ENCODE data around the gene A4GNT.
A peak's percentile ranks its signal among the peaks of the same experiment; 100 is the strongest.
"Not testable (repeated sequence)": the region's sequence is repeated elsewhere in the genome, so short reads cannot be mapped to it uniquely, and the experiment has no call there.

A4GNT gene

DNA sequence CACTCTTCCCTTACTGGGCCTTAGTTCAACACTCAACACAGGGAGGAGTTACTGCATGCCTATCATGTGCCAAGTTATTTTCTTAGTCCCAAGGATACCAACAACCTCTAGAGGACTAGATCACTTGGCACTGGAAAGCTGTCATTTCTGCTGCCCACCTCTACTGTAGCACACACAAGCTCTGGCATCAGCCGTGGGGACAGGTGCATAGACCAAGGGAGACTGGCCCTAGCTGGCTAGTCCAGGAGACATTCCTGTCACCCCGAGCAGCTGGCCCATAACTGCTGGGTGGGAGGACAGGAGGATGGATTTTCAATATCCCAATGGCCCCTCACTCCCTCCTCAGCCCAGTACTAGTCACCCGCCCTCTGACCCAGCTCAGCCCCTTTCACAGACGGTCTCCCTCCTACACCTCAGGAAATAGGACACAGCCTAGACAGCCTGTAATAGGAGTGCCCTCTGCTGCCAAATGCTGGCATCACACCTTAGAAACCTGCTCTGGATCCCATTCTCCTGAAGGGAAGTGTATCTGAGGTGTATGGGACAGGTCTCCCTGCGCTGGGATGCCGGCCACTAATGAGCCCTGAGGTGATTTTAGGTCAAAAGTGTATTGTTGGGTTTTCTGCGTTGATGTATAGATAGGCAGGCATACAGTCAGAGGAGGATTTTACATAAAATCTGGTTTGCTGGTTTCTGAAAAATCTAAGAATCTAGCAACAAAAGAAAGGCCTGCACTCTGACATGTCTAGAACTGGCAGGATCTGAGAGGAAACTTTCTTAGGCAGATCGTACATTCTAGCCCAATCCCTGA is 13.4 kb downstream of the A4GNT start:
- DNase-seq = peak; percentile 62

GRCh38 chr3:138114988-138115971 is 16.9 kb downstream of the A4GNT start, which contains the start of gene DZIP1L:
DZIP1L (minus strand) TSS chr3:138115608; CDS start chr3:138103971, 11,637 bp downstream.
- DNase-seq = peak; percentile 45

DNA sequence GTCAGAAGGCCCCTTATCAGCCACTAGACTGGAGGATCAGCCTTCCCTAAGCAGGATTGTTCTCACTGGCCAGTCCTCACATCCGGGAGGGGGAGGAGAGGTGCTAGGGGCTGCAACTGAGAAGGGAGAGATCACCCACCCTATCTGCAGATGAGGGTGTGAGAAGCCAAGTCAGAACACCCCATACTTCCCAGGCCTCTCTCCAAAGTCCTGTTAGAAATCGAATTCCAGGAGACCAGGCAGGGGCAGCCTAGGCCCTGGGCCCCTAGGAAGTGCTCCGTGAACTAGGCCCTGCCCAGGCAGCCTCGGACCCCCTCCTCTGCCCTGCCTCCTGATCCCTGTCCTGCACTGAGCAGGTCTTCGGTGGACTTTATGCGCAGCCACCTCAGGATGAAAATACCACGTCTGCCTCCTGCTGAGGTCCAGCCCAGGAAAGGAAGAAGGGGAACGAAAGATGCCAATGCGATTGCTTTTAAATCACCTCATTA is 17.7 kb downstream of the A4GNT start:
- no peak for DNase-seq

- no peak for DNase-seq
Observed at GRCh38 chr3:138113326-138113725, 18.9 kb downstream of the A4GNT start.

DNA sequence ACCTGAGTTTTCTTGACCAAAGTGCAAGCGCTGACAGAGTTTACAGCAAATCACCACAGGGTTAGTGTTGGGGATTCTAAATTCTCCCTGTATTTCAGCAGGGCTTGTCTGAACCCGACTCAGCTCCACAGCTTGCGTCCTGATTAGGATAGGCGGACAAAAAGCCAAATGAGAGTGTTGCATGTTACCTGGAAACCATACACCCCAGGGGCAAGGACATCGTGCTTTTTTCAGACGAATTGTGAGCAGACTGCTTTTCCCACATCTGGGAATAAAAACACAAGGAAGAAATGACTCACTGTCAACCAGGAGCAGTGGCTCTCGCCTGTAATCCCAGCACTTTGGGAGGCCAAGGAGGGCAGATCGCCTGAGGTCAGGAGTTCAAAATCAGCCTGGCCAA is 19.8 kb downstream of the A4GNT start:
- no peak for DNase-seq

DNA sequence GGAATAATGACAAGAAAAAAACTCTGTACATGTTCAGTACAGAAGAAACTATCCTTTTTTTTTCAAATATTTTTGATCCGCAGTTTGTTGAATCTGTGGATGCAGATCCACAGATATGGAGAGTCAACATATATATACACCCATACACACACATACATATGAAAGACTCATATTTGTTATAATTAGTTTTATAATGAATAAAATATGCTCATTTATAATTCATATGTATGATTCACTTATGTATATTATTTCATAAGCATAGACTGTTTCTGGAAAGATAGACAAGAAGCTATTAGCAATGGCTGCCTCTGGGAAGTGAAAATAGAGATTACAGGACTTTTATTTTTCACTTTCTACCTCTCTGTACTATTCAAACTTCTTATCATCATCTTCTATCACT is 26.6 kb downstream of the A4GNT start:
- DNase-seq = no peak

- DNase-seq = no peak
Observed at GRCh38 chr3:138103466-138103865, 28.7 kb downstream of the A4GNT start.

DNA sequence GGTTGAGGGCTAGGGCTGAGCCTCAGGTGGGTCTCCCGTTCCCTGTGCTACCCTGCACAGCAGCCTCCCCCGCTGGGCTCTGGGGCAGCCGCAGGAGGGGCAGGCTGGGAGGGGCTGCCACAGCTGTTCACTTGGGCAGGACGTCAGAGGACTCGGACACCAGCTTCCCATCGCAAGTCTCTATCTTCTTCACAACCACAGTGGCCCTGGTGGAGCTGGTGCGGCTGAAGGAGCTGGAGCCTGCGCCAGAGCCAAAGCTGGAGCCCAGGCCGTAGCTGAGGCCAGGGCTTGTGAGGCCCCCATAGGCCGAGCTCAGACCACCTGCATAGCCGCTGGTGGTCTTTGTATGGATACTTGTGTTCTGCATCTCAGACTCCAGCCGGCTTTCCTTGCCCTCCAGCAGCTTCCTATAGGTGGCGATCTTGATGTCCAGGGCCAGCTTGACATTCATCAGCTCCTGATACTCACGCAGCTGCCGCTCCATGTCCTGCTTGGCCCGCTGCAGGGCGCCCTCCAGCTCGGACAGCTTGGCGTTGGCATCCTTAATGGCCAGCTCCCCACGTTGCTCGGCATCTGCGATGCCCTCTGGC is 30.7 kb downstream of the A4GNT start:
- not testable (repeated sequence) for DNase-seq

DNA sequence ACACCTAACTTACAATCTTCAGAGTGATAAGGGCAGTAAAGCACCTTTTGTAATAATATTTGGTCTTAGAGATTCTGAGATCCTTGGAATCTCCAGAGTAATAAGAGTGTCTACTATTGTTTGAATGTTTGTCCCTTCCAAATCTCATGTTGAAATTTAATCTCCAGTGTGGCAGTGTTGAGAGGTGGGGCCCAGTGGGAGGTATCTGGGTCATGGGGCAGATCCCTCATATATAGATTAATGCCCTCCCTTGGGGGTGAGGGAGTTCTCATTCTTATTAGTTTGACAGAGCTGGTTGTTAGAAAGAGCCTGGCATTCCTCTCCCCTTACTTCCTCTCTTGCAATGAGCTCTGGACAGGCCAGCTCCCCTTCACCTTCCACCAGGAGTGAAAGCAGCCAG is 32.8 kb downstream of the A4GNT start:
- no peak for DNase-seq

DNA sequence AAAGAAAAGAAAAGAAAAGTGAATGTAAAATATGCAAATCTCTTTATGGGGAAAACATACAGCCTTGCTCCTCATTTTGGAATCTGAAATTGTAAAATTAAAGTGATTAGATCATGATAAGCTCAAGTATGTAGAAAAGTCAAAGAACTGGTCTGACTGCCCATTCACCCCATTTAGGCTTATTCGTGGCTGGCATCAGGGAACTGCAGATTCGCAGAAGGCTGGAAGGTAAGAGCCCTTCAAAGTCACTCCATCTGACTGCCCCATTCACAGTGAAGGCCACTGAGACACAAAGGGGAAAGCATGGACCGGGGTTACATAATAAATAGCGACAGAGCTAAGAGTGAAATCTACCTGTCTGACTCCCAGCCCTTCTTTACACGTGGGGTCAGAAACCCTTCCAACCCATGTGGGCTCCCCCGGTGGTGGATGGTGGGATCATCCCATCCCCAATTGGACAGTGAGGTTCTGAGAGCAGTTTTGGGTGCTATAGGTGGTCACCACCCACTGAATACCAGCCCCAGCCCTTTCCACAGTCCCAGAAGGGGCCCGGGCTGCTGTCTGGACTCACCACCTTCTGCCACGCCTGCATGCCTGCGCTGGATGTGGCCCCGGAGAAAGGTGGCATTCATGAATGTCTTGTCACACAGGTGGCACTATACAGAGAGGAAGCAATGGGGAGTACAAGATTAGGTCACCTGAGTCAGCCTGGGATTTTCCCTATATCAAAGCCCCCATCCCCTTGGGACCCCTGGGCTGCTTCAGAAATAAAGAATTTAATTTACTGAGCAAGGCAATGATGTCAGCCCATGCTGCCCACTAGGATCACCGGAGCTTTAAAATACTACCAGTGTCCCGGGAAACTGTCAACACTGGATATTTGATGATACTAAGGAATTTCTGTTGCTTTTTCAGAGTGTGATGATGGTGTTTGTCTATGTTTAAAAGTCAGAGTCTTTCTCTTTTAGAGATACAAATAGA is 34.7 kb downstream of the A4GNT start:
- DNase-seq = no peak

DNA sequence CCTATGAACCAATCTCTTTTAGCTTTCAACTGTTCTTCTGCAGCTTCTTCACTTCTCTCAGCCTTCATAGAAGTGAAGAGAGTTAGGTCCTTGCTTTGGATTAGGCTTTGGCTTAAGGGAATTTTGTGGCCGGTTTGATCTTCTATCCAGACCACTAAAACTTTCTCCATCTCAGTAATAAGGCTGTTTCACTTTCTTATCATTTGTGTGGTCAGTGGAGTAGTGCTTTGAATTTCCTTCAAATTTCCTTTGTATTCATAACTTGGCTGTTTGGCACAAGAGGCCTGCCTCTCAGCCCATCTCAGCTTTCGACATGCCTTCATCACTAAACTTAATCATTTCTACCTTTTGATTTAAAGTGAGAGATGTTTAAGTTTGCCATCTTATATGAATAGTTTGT is 38.5 kb downstream of the A4GNT start:
- no peak for DNase-seq

GRCh38 chr3:138092023-138092422 is 40.2 kb downstream of the A4GNT start:
- no peak for DNase-seq

DNA sequence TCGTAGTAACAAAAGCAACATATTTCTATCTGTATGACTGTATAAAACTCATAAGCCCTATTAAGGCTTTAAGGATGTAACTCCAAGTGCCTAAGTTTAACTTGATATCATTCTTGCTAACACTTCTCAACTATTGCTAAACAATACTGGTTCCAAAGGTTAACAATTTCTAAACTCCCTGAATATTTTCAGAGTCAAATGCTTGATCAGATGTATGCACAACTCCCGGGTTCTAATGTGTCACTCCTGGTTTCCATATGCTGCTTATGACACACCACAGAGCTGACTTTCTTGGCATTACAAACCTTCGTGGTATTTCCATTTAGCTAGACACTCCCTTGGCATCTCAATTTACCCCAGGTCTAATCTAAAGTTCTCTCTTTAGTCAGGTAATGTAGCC is 43.1 kb downstream of the A4GNT start:
- no peak for DNase-seq

DNA sequence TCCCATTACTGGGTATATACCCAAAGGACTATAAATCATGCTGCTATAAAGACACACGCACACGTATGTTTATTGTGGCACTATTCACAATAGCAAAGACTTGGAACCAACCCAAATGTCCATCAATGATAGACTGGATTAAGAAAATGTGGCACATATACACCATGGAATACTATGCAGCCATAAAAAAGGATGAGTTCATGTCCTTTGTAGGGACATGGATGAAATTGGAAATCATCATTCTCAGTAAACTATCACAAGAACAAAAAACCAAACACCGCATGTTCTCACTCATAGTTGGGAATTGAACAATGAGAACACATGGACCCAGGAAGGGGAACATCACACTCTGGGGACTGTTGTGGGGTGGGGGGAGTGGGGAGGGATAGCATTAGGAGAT is 46.4 kb downstream of the A4GNT start:
- not testable (repeated sequence) for DNase-seq

GRCh38 chr3:138084196-138084595 is 48.0 kb downstream of the A4GNT start:
- no peak for DNase-seq

DNA sequence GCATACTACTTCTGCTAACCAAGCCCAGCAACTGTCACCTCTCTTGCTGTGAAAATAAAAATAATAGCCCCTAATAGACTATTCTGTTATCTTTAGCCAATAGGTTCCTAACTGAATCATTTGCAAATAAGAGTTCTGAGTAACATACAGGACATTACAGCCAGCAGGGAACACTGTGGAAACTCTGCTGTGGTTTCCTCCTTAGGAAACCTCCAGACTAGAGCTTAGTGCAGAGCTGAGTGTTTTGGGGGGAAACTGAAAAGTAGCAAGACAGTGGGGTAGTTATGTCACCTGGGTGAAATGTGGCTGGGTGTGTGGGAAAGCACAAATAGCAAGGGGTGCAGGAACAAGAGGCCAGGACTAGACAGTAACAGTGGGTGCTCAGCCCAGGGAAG is 49.2 kb downstream of the A4GNT start:
- no peak for DNase-seq

DNA sequence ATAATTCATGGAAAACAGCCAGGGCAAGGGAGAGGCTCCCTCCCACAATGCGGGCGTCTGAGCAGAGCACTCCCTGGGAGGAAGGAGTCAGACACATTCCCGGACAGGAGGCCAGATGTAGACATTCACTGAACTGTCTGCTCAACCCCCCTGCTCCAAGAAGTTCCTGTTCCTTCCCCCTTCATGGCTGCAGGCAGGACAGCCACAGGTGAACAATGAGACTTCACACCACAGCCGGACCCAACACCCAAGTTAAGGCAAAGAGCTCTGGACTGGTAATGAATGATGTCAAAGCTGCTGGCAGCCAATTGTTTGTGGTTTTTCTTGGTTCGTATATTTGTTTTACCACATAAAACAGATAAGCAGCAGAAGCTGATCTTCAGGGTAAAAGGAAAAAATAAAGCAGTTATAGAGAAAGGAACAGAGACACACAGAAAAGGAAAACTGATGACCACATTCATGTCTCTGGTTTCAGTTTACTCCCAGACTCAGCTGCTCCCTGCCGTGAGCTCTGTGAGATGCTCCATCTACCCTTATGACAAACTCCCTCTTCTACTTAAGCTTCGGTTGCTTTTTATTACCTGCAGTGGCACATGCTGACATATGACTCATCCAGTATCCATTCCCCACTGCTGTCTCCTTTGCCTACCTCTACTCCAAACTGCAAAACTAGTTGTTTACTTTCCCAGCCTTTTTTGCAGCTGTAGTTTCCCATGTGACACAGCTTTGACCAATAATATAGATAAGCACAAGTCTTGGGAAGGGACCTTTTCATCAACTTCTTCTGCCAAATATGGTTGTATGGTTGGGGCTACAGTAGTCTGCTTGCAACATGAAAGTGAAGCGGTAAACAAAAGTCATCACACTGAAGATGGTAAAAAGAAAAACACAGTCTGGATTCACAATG is 49.9 kb downstream of the A4GNT start:
- peak; percentile 54 for DNase-seq

- DNase-seq = no peak
Observed at GRCh38 chr3:138081371-138082084, 50.7 kb downstream of the A4GNT start.

- DNase-seq = no peak
Observed at GRCh38 chr3:138079901-138080300, 52.3 kb downstream of the A4GNT start.

- no peak for DNase-seq
Observed at GRCh38 chr3:138078901-138079344, 53.3 kb downstream of the A4GNT start.

Data from SHP77 treated with DMSO at 0.1 percent for 48 hours (cell line).